HepG2 (cell line): ENCODE measurements around the gene ARL15. TPM values are rescaled to one million over a fixed set of nuclear protein-coding genes. Genes with fewer than 3 reads are reported as not detected.

Experiments used
- ATAC-seq: fragments of 200-7000 bp; cut with Tn5 transposase; 3 replicates; pipeline ENCODE4 v1.9.1; 2020; ENCODE audit warnings: mild to moderate bottlenecking, moderate library complexity
- BruUV-seq: library from RNA; stranded (reverse); fragments of 400-500 nt; replicated peaks from 2 replicates; lab custom pipeline; 2021; lab: Mats Ljungman, UMichigan
- CTCF ChIA-PET: fragments of 300-600 bp; formaldehyde crosslinking; extraction: SDS; loops from one replicate; lab custom pipeline; 2021; ENCODE audit warnings: low total read pairs, inconsistent platforms, low intra/inter-chr PET ratio; lab: Yijun Ruan, JAX
- POLR2A ChIA-PET: fragments of 350-600 bp; sonication (Branson Sonifier 250); formaldehyde crosslinking; loops from one replicate; lab custom pipeline; 2020; ENCODE audit warnings: antibody characterized with exemption, inconsistent platforms; lab: Yijun Ruan, JAX
- DNase-seq: peaks from one replicate; pipeline ENCODE4 v3.0.0-alpha.2; 2015; ENCODE audit warnings: low spot score
- FAIRE-seq: peaks from 3 replicates; lab custom pipeline; 2011; peaks lifted over from hg19 to GRCh38; lab: Jason Lieb, UNC
- H2AFZ ChIP-seq: one replicate; pipeline ENCODE4 v1.6.1; 2011; ENCODE audit warnings: low read length, inconsistent platforms
- H3K27ac ChIP-seq: fragments of 300-600 bp; 3 replicates; pipeline ENCODE4 v1.8.0; 2011; ENCODE audit warnings: mixed run types, mild to moderate bottlenecking, mixed read lengths, low read length, inconsistent platforms; ENCODE audit not compliant: insufficient read depth; ENCODE audit errors: extremely low read length
- H3K27me3 ChIP-seq, 2 experiments: fragments of 200-600 bp in 1 of 2; 2 replicates in 1 of 2; 3 replicates in 1 of 2; pipeline versions ENCODE4 v1.6.0 to v1.8.0; 2011; ENCODE audit warnings: low read length in 2 of 2, mild to moderate bottlenecking in 2 of 2, moderate library complexity in 2 of 2, inconsistent platforms in 1 of 2; ENCODE audit not compliant: insufficient read depth in 2 of 2, control insufficient read depth in 1 of 2
- H3K36me3 ChIP-seq, 2 experiments: fragments of 200-600 bp in 1 of 2; replicated peaks in 1 of 2; 2 replicates in 1 of 2; 3 replicates in 1 of 2; pipeline versions ENCODE4 v1.5.1 to v1.8.0; 2011; ENCODE audit warnings: low read length in 2 of 2, inconsistent platforms in 1 of 2; ENCODE audit not compliant: insufficient read depth in 2 of 2, control insufficient read depth in 1 of 2
- H3K4me1 ChIP-seq: 2 replicates; pipeline ENCODE4 v1.5.1; 2012; ENCODE audit warnings: low read length, inconsistent platforms; ENCODE audit not compliant: insufficient read depth
- H3K4me2 ChIP-seq: 2 replicates; pipeline ENCODE4 v1.6.0; 2011; ENCODE audit warnings: low read depth, low read length, inconsistent platforms
- H3K4me3 ChIP-seq, 3 experiments: fragments of 200-600 bp in 1 of 3; sonication (generic), shearing (Covaris generic) in 1 of 3; replicated peaks in 1 of 3; 2 replicates each; pipeline ENCODE4 v1.5.1; 2011 to 2016; ENCODE audit warnings: low read length in 3 of 3, inconsistent platforms in 2 of 3, low read depth in 2 of 3, mild to moderate bottlenecking in 2 of 3, control low read depth in 1 of 3, mixed read lengths in 1 of 3; ENCODE audit not compliant: insufficient read depth in 1 of 3
- H3K79me2 ChIP-seq: one replicate; pipeline ENCODE4 v1.6.1; 2011; ENCODE audit warnings: low read length, inconsistent platforms; ENCODE audit not compliant: insufficient read depth
- H3K9ac ChIP-seq: 2 replicates; pipeline ENCODE4 v1.6.0; 2011; ENCODE audit warnings: mild to moderate bottlenecking, low read depth, low read length, inconsistent platforms; ENCODE audit not compliant: insufficient read depth
- H3K9me3 ChIP-seq: 2 replicates; pipeline ENCODE4 v1.5.1; 2012; ENCODE audit warnings: mild to moderate bottlenecking, low read length
- H4K20me1 ChIP-seq: 2 replicates; pipeline ENCODE4 v1.6.0; 2011; ENCODE audit warnings: inconsistent platforms, mild to moderate bottlenecking, low read length, moderate library complexity; ENCODE audit not compliant: insufficient read depth
- BRCA1 ChIP-seq: sonication (generic); formaldehyde crosslinking; IDR thresholded peaks from 2 replicates; pipeline ENCODE4 v1.4.0; 2020; ENCODE audit warnings: missing genetic modification reagents
- CHD2 ChIP-seq: IDR thresholded peaks from 2 replicates; pipeline ENCODE4 v1.6.1; 2011; ENCODE audit warnings: low read depth, low read length, improper control_type of control experiment
- CREM ChIP-seq, 2 experiments: sonication (generic) in 1 of 2; formaldehyde crosslinking in 1 of 2; IDR thresholded peaks; 2 replicates each; pipeline versions ENCODE4 v1.4.0 to v1.6.1; 2016 to 2020; ENCODE audit warnings: antibody characterized with exemption in 1 of 2, mild to moderate bottlenecking in 1 of 2, missing genetic modification reagents in 1 of 2
- HNF4G ChIP-seq, 2 experiments: sonication (generic) in 1 of 2; formaldehyde crosslinking in 1 of 2; IDR thresholded peaks; 2 replicates each; pipeline versions ENCODE4 v1.4.0 to v1.6.1; 2011 to 2020; ENCODE audit warnings: borderline replicate concordance in 2 of 2, low read depth in 2 of 2, mild to moderate bottlenecking in 2 of 2, low read length in 1 of 2, missing genetic modification reagents in 1 of 2, moderate library complexity in 1 of 2
- HOXA9 ChIP-seq: sonication (generic); formaldehyde crosslinking; IDR thresholded peaks from 2 replicates; pipeline ENCODE4 v1.8.1; 2022; ENCODE audit warnings: missing genetic modification reagents, mild to moderate bottlenecking, moderate library complexity, borderline replicate concordance
- RELA ChIP-seq: sonication (generic); formaldehyde crosslinking; IDR thresholded peaks from 2 replicates; pipeline ENCODE4 v1.4.0; 2020; ENCODE audit warnings: missing genetic modification reagents
- SCMH1 ChIP-seq: sonication (generic); formaldehyde crosslinking; IDR thresholded peaks from 2 replicates; pipeline ENCODE4 v1.9.0; 2021; ENCODE audit warnings: missing genetic modification reagents, mild to moderate bottlenecking, borderline replicate concordance
- SP1 ChIP-seq, 2 experiments: fragments of 450-650 bp in 1 of 2; sonication (generic) in 1 of 2; formaldehyde crosslinking in 1 of 2; IDR thresholded peaks; 2 replicates each; pipeline versions ENCODE4 v1.4.0 to v1.6.1; 2016 to 2020; ENCODE audit warnings: missing genetic modification reagents in 1 of 2
- TEAD2 ChIP-seq: sonication (generic); formaldehyde crosslinking; IDR thresholded peaks from 2 replicates; pipeline ENCODE4 v1.9.0; 2021; ENCODE audit warnings: missing genetic modification reagents
- ZBTB42 ChIP-seq: sonication (generic); formaldehyde crosslinking; IDR thresholded peaks from 2 replicates; pipeline ENCODE4 v1.5.0; 2020; ENCODE audit warnings: mild to moderate bottlenecking, missing genetic modification reagents
- ZBTB7A ChIP-seq: sonication (generic); formaldehyde crosslinking; IDR thresholded peaks from 2 replicates; pipeline ENCODE4 v1.8.0; 2022; ENCODE audit warnings: mild to moderate bottlenecking, missing genetic modification reagents
- ZC3H13 ChIP-seq: sonication (generic); formaldehyde crosslinking; IDR thresholded peaks from 2 replicates; pipeline ENCODE4 v1.8.1; 2023; ENCODE audit warnings: mild to moderate bottlenecking, missing genetic modification reagents, moderate library complexity
- ZNF354B ChIP-seq: sonication (generic); formaldehyde crosslinking; IDR thresholded peaks from 2 replicates; pipeline ENCODE4 v1.8.0; 2022; ENCODE audit warnings: mild to moderate bottlenecking, missing genetic modification reagents
- ZNF749 ChIP-seq: sonication (generic); formaldehyde crosslinking; IDR thresholded peaks from 2 replicates; pipeline ENCODE4 v1.8.0; 2022; ENCODE audit warnings: mild to moderate bottlenecking, missing genetic modification reagents, moderate library complexity, borderline replicate concordance
- ZSCAN31 ChIP-seq: sonication (generic); formaldehyde crosslinking; IDR thresholded peaks from 2 replicates; pipeline ENCODE4 v1.5.0; 2020; ENCODE audit warnings: low read depth, mild to moderate bottlenecking, missing genetic modification reagents
- WGBS: methylation state at CpG from one replicate; pipeline ENCODE4 v1.1.6; 2017; ENCODE audit warnings: low lambda C conversion rate; 5-methylcytosine and 5-hydroxymethylcytosine counted together
- in situ Hi-C: cut with HindIII; loops from 2 replicates; pipeline ENCODE4 v1.10.0; 2017; ENCODE audit warnings: low pct_unique_long_range_greater_than_20kb; ENCODE audit not compliant: extremely low pct_ligation_motif_present
- intact Hi-C: fragments of 100-400 bp; cut with micrococcal nuclease; formaldehyde crosslinking; loops from one replicate; pipeline ENCODE4 v1.10.0; 2022; ENCODE audit not compliant: unreplicated experiment
- polyA plus RNA-seq, 8 experiments: library from polyadenylated mRNA; depleted of rRNA in 3 of 8; stranded (reverse) in 7 of 8; unstranded in 1 of 8; fragments of >200 nt; fragmentation: Illumina TruSeq in 4 of 8; extraction: Trizol in 4 of 8; gene quantifications; 2 replicates each; pipeline versions ENCODE4 v1.2.1 to v1.2.3, GENCODE V29; 2011 to 2016; ENCODE audit warnings: low read depth in 4 of 8, missing spikeins in 1 of 8, mixed read lengths in 1 of 8; ENCODE audit not compliant: insufficient read depth in 1 of 8
- total RNA-seq, 5 experiments: library from RNA; depleted of rRNA; stranded (reverse); fragments of >200 nt; fragmentation: Illumina TruSeq; extraction: Trizol; gene quantifications; 2 replicates each; pipeline ENCODE4 v1.2.3, GENCODE V29; 2016; ENCODE audit warnings: low read depth in 1 of 5

ARL15 gene
- total and polyA plus RNA-seq, 2 of the 13 experiments (the other 11 are each of a cell fraction or from before 2014, with no cell fraction given) = 2.5 to 7.7 TPM

DNA sequence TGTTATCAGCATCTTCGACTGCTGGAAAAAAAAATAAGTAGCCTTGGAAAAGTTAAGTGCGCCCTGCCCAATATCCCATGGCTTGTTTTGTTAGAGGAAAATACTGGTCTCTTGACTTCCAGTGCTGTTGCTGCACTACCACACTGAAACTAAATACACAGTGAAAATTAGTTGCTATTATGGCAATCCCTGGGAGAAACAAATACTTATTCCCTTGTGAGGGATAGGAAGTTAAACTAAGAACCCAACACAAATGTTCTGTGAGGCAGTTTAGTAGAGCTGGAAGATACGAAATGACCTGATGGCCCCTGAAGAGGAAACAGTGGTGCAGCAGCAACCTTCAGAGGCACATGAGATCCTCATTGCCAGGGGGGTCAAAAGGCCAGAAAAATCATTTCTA, 164.0 kb downstream of the ARL15 start:
- Histone ChIP-seq H3K4me3 (no peak overlapping the region), H3K9ac (no peak overlapping the region), H3K79me2 (no peaks in the 10 kb centered on the region), H3K4me2 (no peak overlapping the region), H3K27me3 (no peaks in the 10 kb centered on the region), H3K27ac (no peak overlapping the region), H3K9me3 (no peaks in the 10 kb centered on the region), H2AFZ (no peak overlapping the region), H3K4me1 (no peaks in the 10 kb centered on the region), H4K20me1 (no peaks in the 10 kb centered on the region), H3K36me3 (no peaks in the 10 kb centered on the region)
- intact Hi-C loops (no loop called here), in situ Hi-C loops (no loop called here)
- ChIA-PET POLR2A (no interaction called here), CTCF (no interaction called here)
- no peak for TF ChIP-seq ZBTB42
- no peak for TF ChIP-seq SP1 (IDR thresholded peaks at IDR 0.05)
- TF ChIP-seq SP1 (CRISPR knock-in tag; IDR thresholded peaks at IDR 0.05) = no peak
- TF ChIP-seq CHD2 = no peak
- TF ChIP-seq ZNF749 (CRISPR knock-in tag) = no peak
- TF ChIP-seq TEAD2 = no peak
- no peak for TF ChIP-seq HOXA9 (CRISPR knock-in tag)
- TF ChIP-seq ZSCAN31 (CRISPR knock-in tag) = no peak
- no peak for TF ChIP-seq ZNF354B
- no peak for TF ChIP-seq RELA
- TF ChIP-seq HNF4G (IDR thresholded peaks at IDR 0.05; ENCODE audit: borderline replicate concordance, low read depth, low read length) = no peak
- no peak for TF ChIP-seq HNF4G (CRISPR knock-in tag; IDR thresholded peaks at IDR 0.05; ENCODE audit: borderline replicate concordance, low read depth)
- TF ChIP-seq BRCA1 (CRISPR knock-in tag) = no peak
- no peak for TF ChIP-seq ZBTB7A (CRISPR knock-in tag)
- TF ChIP-seq SCMH1 (CRISPR knock-in tag) = no peak
- no peak for TF ChIP-seq CREM (IDR thresholded peaks at IDR 0.05)
- TF ChIP-seq CREM (CRISPR knock-in tag; IDR thresholded peaks at IDR 0.05) = no peak
- TF ChIP-seq ZC3H13 (CRISPR knock-in tag) = no peak
- ATAC-seq = no peak
- no peak for FAIRE-seq
- BruUV-seq = no TSS peak
- DNase-seq = no peak
- WGBS = 93% methylated on average over 3 of the region's 3 CpGs
